GF-D8 (cell line): ENCODE results near the gene RIC1.
"Not testable (repeated sequence)": the region's sequence is repeated elsewhere in the genome, so short reads cannot be mapped to it uniquely, and the experiment has no call there.

ENCODE experiments used
- DNase-seq: peaks from one replicate; lab custom pipeline; 2025; lab: John Stamatoyannopoulos, UW

RIC1 gene

DNA sequence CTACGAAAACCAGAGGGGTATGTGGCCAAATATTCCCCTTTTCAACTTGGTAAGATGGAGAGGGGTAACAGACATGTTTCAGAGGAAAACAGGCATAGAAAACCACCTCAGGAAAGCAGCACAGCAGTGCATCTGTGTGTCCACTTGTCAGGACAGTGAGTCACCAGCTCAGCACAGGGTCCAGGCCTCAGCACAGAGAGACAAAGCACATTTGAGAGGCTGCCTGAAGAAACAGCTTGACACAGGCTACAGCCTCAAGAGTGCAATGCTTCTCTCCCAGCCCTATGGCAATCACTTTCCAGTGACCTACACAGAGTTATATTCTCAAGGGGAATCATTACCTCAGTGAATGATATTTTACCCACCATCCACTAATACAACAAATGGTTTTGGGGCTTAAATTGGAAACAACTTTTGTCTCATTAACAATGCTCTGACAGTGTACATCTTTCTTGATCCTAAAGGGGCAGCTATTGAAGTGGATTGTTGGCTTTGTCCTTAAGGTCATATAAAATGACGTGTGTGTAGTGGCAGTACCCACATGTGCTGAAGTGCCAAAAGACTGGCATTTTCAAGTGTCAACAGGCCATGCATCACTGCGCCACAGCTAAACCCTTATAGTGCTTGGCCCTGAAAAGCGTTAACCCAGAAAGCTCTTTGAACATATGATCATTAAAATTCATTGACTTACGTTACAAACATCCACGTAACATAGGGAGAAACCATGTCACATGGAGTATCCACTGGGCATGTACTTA, 157.6 kb downstream of the RIC1 start:
- DNase-seq = no peak

DNA sequence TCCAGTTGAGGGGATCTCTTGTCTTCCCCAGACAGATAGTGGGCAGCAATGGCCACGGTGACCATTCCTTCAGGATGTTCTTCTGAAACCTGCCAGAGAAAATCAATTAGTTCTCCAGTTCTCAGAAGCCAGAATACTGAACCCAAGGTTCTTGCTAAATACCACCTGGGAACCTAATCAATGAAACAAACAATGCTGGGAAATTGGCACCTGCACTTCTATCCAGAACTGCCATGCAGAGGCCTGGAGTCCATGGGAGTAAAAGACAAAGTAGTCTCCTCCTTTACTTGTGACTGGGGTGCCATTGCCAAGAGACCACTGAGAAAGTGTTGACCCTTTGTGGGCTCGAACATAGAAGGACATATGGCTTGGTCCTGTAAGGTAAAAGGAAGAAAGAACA, 158.3 kb downstream of the RIC1 start:
- no peak for DNase-seq

DNA sequence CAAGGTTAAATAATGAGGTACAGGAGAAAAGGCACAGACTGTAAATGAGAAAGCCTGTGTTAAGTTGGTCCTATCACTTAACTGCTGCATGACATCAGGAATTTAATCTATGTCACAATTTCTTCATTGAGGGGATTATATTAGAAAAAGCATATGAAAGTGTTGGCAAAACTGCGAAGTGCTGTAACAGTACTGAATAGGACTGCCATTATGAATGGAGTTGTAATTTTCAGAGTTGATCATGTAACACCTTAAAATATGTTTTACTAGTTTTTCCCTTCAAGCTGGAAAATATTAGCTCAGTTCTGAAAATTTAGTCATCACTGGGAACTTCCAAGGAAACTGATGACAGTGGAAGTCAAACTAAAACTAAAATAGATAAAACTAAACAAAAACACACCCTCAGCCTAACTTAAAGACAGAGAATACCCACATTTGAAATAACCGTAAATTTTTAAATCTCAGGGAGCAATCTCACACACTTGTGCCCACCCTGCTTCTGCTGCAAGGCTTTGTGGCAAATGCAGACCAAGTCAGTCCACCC, 158.9 kb downstream of the RIC1 start:
- no peak for DNase-seq

DNA sequence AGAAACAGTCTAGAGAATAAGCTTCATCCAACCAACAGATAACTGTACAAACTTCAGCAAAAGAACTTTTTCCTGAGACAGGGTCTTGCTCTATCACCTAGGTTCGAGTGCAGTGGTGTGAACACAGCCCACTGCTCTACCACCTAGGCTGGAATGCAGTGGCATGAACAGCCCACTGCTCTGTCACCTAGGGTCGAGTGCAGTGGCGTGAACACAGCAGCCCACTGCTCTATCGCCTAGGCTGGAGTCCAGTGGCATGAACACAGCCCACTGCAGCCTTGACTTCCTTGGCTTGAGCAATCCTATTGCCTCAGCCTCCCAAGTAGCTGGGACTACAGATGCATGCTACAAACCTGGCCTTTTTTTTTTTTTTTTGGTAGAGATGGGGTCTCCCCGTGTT, 160.6 kb downstream of the RIC1 start:
- DNase-seq = no peak

DNA sequence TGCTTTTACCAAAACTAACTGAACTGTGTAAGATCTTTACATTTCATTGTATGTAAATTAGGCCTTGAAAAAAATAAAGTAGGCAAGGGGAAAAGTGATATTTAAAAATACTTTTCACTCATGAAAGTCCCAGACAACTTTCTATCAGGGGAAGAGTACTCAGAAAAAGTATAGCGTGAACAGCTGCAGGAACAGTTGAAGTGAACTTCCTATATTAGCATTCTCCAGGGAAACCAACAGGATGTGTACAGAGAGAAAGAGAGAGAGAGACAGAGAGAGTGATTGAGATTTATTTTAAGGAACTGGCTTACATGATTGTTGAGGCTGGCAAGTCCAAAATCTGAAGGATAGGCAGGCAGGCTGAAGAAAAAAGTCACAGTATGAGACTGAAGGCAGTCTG, 162.0 kb downstream of the RIC1 start:
- DNase-seq = no peak

DNA sequence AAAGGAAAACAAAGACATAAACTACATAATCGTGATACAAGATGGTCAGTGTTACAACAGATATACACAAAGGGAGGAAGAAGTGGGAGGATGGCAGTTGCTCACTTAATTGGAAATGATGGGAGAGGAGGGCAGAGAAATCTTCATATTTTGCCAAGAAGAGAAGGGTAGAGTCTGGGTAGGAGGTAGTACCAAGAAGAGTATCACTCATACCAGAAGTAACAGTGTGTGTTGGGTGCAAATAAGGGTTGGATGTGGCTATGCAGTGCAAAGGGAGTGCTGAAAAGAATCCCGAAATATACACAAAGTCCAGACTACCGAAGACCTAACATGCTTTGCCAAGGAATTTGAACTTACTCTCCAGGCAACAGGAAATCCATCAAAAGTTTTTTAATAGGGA, 163.0 kb downstream of the RIC1 start:
- no peak for DNase-seq

DNA sequence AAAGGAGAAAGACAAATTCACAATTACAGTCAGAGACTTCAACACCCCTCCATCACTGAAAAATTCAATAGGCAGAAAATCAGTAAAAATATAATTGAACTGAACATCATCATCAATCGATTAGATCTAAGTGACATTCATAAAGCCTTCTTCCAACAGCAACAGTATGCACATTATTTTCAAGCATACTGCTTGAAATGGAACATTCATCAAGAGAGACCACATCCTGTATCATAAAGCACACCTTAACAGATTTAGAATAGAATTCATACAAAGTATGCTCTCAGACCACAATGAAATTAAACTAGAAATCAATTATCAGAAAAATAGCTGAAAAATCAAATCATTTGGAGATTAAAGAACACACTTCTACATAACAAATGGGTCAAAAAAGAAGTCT, 164.9 kb downstream of the RIC1 start:
- DNase-seq = no peak

DNA sequence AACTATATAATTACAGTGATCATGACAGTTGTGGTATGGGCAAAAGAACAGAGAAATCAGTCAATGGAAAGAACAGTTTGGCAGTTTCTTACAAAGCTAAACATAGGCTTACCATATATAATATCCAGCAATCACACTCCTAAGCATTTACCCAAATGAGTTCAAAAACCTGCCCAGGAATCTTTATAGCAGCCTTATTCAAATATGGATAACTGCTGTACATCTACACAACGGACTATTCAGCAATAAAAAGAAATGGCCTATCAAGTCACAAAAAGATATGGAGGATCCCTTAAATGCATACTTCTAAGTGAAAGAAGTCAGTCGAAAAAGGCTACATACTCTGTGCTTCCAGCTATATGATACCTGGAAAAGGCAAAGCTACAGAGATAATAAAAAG, 167.4 kb downstream of the RIC1 start:
- DNase-seq = no peak

DNA sequence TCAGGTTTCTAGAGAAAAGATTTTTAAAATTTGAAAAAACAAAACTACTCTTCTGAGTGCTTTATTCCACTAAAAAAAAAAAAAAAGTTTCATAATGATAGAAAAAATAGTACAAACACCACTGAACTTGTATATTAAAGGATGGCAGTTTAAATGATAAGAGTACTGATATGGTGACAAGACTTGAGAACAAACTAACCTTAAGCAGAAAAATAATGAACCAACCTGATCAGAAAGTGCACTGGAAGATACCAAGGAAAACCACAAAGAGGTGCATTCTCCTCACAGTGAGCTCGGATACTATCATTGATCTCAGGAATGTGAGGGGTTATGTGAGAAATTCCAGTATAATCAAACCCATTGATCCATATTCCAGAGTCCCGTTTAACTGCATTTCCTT, 169.7 kb downstream of the RIC1 start:
- DNase-seq = no peak

DNA sequence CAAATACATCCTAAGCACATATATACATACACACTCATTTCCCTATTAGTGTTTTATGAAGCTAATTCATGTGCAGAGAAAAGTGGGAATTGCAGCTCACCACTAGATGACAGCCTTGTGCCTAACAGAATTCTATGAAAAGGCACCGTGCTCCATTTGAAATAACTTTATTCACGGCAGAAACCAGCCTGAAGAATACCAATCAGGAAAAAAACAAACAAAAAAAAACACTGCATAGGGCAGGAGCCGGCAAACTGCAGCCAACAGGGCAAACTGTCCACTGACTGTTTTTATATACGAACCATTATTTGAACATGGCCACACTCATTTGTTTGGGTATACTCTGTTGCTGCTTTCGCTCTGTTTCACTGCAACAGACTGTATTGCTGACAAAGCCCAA, 170.4 kb downstream of the RIC1 start:
- no peak for DNase-seq

DNA sequence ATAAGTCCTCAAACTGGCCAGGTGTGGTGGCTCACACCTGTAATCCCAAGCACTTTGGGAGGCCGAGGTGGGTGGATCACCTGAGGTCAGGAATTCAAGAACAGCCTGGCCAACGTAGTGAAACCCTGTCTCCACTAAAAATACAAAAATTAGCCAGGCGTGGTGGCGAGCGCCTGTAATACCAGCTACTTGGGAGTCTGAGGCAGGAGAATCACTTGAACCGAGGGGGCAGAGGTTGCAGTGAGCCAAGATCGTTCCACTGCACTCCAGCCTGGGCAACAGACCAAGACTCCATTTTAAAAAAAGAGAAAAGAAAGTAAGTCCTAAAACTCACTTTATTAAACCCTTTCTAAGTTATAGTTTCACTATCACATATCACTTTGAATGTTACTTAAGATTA, 171.5 kb downstream of the RIC1 start:
- DNase-seq = not testable (repeated sequence)

DNA sequence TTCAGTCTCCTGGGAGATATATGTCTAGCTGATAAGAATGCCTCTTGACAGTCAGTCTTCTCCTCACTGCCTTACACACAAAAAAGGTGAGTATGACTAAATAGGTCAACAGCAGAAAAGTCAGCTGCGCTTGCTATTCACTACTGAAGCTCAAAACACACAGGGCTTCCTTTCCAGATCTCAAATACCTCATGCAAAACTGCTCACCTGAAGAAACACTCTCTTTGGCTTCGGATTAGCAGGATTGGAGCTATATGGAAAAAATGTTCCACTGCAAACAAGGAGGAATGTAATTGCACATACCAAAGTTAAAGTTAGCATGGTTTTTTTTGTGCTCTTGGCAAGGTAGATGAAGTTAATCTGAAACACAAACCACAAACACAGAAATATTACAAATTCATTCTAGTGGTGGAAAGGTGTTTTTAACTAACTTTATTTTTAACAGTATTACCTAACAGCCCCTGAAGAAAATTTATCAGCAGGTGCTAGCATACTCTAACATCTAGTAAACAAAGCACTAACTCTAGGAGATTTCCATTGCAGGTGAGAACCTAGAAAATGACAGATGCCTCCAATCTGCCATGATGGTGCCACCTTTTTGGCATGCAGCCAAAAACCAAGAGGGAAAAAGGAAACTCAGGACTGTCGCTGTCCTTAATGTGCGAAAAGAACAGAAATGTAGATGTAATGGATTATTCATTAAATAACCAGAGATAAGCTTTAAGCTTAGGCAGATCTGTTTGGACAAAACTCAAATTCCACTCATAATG, 172.2 kb downstream of the RIC1 start:
- no peak for DNase-seq

DNA sequence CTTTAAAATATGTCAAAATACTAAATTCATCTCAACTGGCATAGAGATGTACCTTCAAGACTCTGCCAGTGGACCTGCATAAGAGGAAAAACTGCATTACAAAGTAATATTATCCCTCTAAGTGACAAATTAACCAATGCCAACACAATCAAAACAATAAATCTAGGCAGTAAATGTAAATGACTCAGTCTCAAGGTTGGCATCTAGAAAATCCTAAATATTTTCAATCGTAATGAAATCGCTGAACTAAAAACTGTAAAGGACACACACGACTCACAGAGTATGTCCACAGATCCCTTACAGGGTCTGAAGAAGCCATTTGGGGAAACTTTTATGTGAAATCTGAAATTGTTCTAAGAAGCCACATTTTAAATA, 172.8 kb downstream of the RIC1 start:
- DNase-seq = no peak

DNA sequence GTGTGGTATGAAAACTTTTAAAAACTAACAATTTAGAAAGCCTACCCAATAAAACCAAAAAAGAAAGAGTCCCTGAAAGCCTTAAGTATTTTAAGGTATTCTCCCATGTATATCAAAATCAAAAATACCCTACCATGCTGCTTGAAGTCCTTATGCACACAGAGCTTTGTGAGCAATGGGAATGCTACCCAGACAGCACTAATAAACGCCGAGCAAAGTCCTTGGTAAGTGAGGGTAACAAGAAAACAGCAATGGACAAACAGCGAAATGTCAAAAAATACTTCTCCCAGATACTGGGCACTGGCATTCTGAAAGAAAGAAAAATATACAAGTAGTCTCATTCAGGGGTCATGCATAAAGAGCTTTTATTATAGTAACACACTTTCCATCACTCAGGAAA, 176.6 kb downstream of the RIC1 start:
- no peak for DNase-seq

DNA sequence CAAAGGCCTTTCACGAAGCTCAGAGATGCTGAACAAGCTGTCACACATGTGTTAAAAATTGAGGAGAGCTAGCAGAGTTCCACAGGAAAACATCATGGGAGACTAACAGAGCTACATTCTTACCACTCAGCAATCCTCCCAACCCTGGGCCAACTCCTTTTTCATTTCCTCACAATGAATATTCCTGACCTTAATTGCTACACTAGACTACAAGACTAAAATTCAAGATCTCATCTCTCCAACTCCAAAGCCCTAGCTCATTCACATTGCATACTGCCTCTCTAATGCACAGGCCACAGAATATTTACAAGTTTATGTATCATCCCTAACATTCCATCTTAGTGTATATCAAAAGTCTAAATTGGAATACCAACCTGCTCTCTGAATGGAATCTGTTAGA, 182.8 kb downstream of the RIC1 start:
- no peak for DNase-seq

DNA sequence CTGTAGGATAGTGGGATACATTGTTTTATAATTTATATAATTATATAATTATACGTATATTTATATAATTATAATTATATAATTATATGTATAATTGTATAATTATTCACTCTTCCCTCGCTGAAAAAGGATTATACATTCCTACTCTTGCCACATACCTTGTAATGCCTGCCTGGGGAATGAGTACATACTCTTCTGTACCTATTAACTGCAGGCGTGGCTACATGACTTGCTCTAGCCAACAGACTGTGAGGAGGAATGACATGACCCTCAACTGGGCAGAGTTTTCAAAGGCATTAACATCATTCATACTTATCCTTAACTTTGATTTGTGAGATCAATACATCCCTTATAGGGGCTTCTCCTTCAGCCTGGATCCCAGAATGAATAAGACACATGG, 184.9 kb downstream of the RIC1 start:
- no peak for DNase-seq

DNA sequence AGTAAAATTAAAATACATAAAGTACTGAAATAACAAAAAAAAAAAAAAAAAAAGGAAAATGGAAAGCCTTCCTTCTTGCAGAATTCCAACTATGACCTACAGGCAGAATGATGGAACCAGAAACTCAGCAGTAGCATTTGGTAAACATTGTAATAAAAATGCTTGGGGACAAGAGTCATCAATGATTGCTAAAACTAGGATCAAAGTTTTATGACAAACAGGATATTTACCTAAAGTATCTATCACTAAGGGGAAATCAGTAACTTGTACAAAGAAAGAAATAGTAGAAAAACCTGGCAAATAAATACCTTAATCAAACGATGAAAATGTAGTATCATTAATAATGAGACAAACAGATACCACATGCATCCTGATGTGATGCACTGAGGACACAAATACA, 186.6 kb downstream of the RIC1 start:
- no peak for DNase-seq

DNA sequence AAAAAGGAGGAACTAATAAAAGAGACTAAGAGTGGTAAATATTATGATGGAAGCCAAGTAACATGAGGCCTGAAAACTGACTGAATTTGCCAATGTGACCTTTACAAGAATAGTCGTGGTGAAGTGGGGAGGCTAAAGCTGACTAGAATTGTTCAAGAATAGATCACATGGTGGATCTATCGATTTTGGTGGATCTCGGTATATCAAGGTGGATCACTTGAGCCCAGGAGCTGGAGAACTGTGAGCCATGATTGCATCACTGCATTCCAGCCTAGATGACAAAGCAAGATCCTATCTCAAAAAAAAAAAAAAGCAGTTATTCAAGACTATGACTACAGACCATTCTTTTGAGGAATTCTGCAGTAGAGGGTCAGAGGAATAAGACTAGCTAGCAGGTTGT, 189.0 kb downstream of the RIC1 start:
- peak; percentile 18 for DNase-seq

DNA sequence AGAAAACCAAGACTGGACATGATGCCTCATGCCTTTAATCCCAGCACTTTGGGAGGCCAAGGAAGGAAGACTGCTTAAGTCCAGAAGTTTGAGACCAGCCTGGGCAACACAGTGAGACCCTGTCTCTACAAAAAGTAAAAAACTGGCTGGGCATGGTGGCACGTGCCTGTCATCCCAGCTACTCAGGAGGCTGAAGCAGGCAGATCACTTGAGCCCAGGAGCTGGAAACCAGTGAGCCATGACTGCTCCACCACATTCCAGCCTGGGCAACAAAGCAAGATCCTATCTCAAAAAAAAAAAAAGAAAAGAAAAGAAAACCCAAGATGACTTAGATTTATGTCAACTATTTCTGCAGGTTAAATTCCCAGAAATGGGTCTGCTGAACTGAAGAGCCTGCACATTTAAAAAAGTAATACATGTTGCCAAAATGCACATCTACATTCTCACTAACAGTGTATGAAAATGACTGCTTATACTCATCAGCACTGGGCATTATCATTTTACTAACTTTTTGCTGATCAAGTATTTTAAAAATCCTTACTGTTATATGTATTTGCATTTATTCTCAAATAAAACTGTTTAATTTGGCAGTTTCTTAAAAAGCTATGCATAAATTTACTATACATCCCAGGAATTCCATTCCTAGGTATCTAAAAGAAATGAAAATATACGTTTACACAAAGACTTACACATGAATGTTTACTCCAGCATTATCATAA, 189.7 kb downstream of the RIC1 start:
- DNase-seq = no peak

DNA sequence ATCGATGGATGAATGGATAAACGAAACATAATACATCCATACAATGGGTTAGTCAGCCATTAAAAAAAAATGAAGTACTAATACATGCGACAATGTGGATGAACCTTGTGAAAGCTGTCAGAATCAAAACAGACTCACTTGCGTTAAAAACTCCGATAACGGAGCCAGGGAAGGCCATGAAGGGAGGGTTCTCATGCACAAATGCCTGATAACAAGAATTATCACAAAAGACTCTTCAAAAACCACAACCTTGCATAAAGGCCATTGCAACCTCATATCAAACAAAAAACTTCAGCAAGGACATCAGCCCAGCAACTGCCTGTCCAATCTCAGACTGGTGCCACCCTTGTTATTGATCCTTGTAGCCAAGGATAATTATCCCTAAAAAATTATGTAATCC, 190.3 kb downstream of the RIC1 start:
- no peak for DNase-seq

DNA sequence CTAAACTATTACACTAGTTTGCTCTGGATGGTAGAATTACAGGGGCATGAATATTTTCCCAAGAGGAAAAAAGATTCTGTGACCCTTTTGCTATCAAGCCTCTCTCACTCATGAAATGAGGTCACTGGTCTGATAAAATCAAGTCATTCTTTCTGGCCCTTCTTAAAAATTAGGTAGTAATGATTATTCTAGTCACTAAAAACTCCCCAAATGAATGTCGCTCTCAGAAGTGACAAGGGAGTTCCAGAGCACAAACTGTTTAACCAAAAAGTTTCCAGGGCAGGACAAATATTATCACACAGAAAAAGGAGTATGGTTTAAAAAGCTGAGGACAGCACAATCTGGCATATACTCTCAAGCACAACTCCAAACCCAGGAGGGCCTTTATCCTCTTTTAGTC, 191.5 kb downstream of the RIC1 start:
- DNase-seq = no peak

DNA sequence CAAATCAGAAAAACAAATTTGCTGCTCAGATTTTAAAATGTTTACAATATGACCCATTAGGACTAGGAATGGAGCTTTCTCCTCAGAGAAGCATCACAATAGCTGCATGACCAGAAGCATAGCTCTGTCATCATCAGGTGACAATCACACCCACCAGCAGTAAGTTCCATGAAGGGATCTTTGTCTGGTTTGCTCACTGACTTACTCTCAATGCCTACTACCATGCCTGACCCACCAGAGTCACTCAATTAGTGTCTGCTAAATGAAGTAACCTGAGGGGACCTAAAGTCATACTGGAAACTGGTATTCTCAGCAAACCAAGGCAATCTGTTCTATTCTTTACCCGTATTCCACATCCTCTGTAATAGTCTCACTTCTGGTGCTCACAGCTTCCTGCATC, 196.3 kb downstream of the RIC1 start:
- no peak for DNase-seq
